GM18505 (cell line): ENCODE results near the gene CCZ1B.
"Not testable (repeated sequence)": the region's sequence is repeated elsewhere in the genome, so short reads cannot be mapped to it uniquely, and the experiment has no call there.

Experiments used
- ATAC-seq: cut with Tn5 transposase; IDR thresholded peaks from one replicate; pipeline ENCODE4 v1.9.1; 2021; ENCODE audit not compliant: unreplicated experiment

The CCZ1B gene

GRCh38 chr7:6753964-6754363 lies 72.1 kb downstream of the CCZ1B start, which contains the start of gene RSPH10B2:
Gene RSPH10B2, plus strand, starts transcription at chr7:6754103. Its CDS starts 3,575 bp downstream, at chr7:6757678.
- ATAC-seq: not testable (repeated sequence)

GRCh38 chr7:6750173-6750572 lies 75.9 kb downstream of the CCZ1B start:
- not testable (repeated sequence) for ATAC-seq

GRCh38 chr7:6749335-6749734 lies 76.7 kb downstream of the CCZ1B start:
- not testable (repeated sequence) for ATAC-seq
